Activated naive CD8-positive, alpha-beta T cell treated with anti-CD3 and anti-CD28 coated beads for 36 hours (primary cell): Measurements from ENCODE around the gene UBAP1. TPM values are rescaled to one million over a fixed set of nuclear protein-coding genes. Genes with fewer than 3 reads are reported as not detected.
"Not testable (repeated sequence)": the region's sequence is repeated elsewhere in the genome, so short reads cannot be mapped to it uniquely, and the experiment has no call there.

ENCODE experiments used
- DNase-seq: peaks from one replicate; pipeline ENCODE4 v3.0.0; 2021
- H3K27ac Mint-ChIP-seq: one replicate; pipeline ENCODE4 v1.8.0; 2022; ENCODE audit warnings: mild to moderate bottlenecking, moderate library complexity, mixed read lengths
- H3K27me3 Mint-ChIP-seq: one replicate; pipeline ENCODE4 v1.8.0; 2022; ENCODE audit warnings: mild to moderate bottlenecking, mixed read lengths
- H3K36me3 Mint-ChIP-seq: one replicate; pipeline ENCODE4 v1.8.0; 2021; ENCODE audit warnings: mild to moderate bottlenecking, mixed read lengths
- H3K4me1 Mint-ChIP-seq: one replicate; pipeline ENCODE4 v1.8.0; 2021; ENCODE audit warnings: mixed read lengths
- H3K4me3 Mint-ChIP-seq: one replicate; pipeline ENCODE4 v1.8.0; 2022; ENCODE audit warnings: mild to moderate bottlenecking, moderate library complexity, mixed read lengths
- H3K9me3 Mint-ChIP-seq: one replicate; pipeline ENCODE4 v1.8.0; 2022; ENCODE audit warnings: mixed read lengths
- total RNA-seq, 2 experiments: library from RNA; stranded (reverse); gene quantifications; one replicate each; pipeline ENCODE4 v1.2.3, GENCODE V29; 2021

The UBAP1 gene
- total RNA-seq = 10 to 100 TPM; 36.8 to 37.1 TPM

DNA sequence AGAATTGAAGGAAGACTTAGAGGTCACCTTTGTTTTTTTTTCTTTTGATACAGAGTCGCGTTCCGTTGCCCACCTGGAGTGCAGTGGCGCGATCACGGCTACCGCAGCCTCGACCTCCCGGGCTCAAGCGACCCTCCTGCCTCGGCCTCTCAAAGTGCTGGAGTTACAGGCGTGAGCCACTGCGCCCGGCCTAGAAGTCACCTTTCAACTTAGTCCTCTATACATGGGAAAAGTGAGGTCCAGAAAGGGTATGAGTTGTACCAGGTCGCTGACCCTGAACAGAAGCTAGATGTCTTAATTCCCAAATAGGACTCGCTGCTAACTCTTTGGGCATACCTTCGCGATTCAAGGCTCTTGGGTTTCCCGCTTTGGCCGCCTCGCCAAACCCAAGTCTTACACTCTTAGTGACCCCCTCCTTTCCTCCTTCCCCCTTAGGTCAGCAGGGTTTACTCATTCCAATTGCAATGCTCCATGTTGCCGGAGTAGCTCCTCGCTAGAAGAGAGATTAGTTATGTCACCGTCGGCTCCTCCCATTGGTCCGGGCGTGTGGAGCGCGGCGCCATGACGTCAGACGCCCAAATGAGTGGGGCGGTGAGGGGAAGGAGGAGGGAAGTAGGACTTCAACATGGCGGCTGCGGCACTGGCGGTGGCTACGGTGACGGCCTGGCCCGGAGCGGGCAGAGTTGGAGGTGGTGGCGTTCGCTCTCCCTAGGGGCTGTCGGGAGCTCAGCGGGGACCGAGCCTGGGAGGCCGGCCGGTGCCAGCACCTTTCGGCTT lies at the start of gene UBAP1:
Gene UBAP1, plus strand, starts transcription at position 608 of the 777 bp plus-strand sequence. CDS start 41,872 bp downstream, outside the sequence.
- no peaks in the 10 kb centered on the region for H3K27me3 Mint-ChIP-seq
- peak within 1 kb of the TSS; percentile 93 for H3K27ac Mint-ChIP-seq
- H3K36me3 Mint-ChIP-seq = peaks cover 8% of the 10 kb centered on the region
- peak within 1 kb of the TSS; percentile 98 for H3K4me3 Mint-ChIP-seq
- peaks cover 17% of the 10 kb centered on the region for H3K4me1 Mint-ChIP-seq
- H3K9me3 Mint-ChIP-seq = no peaks in the 10 kb centered on the region
- peak; percentile 94 for DNase-seq

DNA sequence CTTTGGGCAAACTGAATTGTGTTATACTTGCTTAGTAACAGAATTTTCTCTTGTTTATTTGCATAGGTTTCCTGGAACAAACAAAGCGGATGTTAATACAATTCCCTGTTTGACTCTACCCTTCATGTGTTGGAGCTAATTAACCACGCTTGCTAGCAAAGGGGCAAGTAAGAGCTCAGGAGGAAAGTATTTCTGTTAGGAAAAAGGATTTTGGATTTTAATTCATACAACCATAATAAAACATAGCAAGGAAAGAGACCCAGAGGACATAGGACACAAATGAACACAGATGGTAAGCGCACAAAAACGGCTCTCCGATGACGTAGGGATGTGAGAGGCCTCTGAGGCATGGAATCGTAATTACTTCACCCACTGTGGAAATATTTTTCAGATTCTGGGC lies 47.3 kb upstream of the UBAP1 start:
- no peaks in the 10 kb centered on the region for H3K36me3 Mint-ChIP-seq

DNA sequence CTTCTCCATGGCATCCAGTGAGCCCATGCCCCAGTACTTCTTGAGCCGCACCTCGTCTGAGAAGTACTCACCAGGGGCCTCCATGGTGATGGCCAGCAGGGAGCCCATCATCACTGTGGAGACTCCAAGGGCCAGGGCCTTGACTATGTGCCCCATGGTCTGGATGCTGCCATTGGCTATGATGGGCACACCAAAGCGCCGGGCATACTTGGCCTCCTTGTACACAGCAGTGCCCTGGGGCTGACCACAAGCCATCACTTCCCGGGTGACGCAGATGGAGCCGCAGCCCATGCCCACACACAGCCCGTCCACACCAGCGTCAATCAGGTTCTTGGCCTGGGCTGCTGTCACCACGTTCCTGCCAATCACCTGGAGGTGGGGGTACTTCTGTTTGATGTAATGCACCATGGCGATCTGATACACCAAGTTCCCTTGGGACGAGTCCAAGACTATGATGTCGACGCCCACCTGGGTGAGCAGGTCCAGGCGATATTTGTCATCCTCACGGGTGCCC lies 45.4 kb upstream of the UBAP1 start:
- Mint-ChIP-seq H3K4me1 (no peaks in the 10 kb centered on the region), H3K27ac (no peak overlapping the region), H3K4me3 (no peak overlapping the region), H3K27me3 (no peaks in the 10 kb centered on the region), H3K9me3 (no peaks in the 10 kb centered on the region), H3K36me3 (no peaks in the 10 kb centered on the region)
- DNase-seq = no peak

More for the DNA sequence above, 47.3 kb upstream of the UBAP1 start:
- Mint-ChIP-seq H3K4me1 (peaks cover 3% of the 10 kb centered on the region), H3K4me3 (no peak overlapping the region), H3K27me3 (no peaks in the 10 kb centered on the region), H3K27ac (no peak overlapping the region), H3K9me3 (no peaks in the 10 kb centered on the region)
- DNase-seq = no peak

DNA sequence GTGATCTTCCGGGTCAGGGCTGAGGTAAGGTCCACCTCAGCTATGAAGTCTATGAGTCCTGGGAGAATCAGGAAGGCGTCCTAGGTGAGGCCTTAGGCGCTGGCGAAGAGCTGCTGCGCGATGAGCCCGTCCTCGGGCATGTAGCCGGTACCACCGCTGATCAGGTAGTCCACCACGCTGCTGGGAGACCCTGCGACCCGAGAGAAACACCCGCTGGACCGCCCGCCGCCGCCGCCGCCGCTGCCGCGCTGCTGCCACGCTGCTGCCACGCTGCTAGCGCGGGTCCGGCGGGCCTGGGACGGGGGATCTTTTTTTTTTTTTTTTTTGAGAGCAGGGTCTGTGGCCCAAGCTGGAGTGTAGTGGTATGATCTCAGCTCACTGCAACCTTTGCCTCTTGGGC lies 44.3 kb upstream of the UBAP1 start:
- Mint-ChIP-seq H3K9me3 (no peaks in the 10 kb centered on the region), H3K27ac (peak overlapping the region; percentile 6)

DNA sequence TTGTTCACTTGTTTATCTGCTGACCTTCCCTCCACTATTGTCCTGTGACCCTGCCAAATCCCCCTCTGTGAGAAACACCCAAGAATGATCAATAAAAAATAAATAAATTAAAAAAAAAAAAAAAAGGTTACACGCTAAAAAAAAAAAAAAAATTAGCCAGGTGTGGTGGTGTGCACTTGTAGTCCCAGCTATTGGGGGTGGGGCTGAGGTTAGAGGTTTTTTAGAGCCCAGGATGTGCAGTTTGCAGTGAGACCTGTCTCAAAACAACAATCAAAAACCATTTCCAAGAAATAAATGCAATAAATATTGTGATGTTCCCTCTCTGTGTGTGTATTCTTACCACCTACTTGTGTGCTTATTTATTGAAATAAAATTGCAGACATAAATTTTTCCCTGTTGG lies 40.2 kb upstream of the UBAP1 start:
- not testable (repeated sequence) for H3K4me1 Mint-ChIP-seq, H3K36me3 Mint-ChIP-seq, H3K27ac Mint-ChIP-seq, H3K4me3 Mint-ChIP-seq, DNase-seq, H3K27me3 Mint-ChIP-seq, H3K9me3 Mint-ChIP-seq

More for the DNA sequence above, 44.3 kb upstream of the UBAP1 start:
- Mint-ChIP-seq H3K4me1 (no peaks in the 10 kb centered on the region), H3K4me3 (no peak overlapping the region), H3K36me3 (no peaks in the 10 kb centered on the region), H3K27me3 (no peaks in the 10 kb centered on the region)
- DNase-seq = no peak

DNA sequence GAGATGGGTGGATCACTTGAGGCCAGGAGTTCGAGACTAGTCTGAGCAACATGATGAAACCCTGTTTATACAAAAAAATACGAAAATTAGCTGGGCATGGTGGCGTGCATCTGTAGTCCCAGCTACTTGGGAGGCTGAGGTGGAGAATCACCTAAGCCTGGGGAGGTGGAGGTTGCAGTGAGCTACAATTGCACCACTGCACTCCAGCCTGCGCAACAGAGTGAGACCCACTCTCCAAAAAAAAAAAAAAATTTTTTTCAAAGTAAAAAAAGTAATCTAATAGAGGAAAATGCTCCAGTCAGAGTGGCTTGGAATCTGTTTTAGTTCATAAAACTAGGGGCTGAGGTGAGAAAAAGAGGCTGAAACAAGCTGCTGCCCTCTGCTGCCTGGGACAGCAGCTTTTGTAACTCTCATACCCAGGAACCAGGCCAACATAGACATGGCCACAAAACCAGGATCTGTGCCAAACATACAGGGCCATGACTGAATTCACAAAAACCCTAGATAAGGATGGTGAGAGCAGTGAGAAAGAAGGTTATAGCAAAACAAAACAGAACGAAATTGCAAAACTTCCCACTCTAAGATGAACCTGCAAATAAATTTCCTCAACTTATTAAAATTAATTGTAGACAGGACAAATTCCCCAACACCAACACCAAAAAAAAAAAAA lies 39.2 kb upstream of the UBAP1 start:
- H3K27me3 Mint-ChIP-seq = no peaks in the 10 kb centered on the region
- no peak overlapping the region for H3K27ac Mint-ChIP-seq
- no peak overlapping the region for H3K4me3 Mint-ChIP-seq
- no peaks in the 10 kb centered on the region for H3K9me3 Mint-ChIP-seq
- H3K36me3 Mint-ChIP-seq = no peaks in the 10 kb centered on the region
- H3K4me1 Mint-ChIP-seq = no peaks in the 10 kb centered on the region
- DNase-seq = no peak

DNA sequence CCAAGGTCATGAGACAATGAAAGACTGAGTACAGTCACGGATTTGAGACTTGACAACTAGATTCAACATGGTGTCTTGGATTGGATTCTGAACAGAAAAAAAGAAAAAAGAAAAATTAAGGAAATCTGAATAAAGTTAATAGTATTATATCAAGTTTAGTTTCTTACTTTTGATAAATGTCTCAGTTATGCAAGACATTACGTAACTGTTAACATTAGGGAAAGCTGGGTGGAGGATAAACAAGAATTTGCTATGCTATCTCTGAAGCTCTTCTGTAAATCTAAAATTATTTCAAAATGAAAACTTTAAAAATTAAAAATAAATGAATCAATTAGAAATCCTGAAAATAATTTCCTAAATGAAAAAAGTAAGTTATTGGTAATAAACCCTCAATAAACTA lies 38.0 kb upstream of the UBAP1 start:
- Mint-ChIP-seq H3K4me3 (no peak overlapping the region), H3K4me1 (no peaks in the 10 kb centered on the region), H3K36me3 (no peaks in the 10 kb centered on the region), H3K27ac (no peak overlapping the region), H3K27me3 (no peaks in the 10 kb centered on the region), H3K9me3 (no peaks in the 10 kb centered on the region)
- DNase-seq = no peak

DNA sequence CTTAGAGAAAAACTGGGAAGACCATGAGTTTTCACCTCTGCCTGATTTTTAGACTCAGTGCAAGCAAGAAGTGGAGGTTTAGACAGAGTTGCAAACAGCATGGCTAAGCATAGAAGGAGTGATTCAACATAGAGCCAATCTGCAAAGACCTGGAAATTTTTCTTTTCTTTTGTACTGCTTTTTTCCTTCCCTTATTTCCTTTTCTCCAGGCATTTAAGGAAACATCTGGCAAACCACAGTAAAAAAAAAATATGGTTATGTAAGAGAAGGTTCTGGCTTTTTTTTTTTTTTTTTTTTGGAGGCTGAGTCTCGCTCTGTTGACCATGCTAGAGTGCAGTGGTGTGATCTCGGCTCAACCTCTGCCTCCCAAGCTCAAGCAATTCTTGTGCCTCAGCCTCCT lies 35.7 kb upstream of the UBAP1 start:
- Mint-ChIP-seq H3K27me3 (no peaks in the 10 kb centered on the region), H3K9me3 (no peaks in the 10 kb centered on the region), H3K27ac (no peak overlapping the region), H3K4me3 (no peak overlapping the region), H3K4me1 (no peaks in the 10 kb centered on the region), H3K36me3 (no peaks in the 10 kb centered on the region)
- no peak for DNase-seq

DNA sequence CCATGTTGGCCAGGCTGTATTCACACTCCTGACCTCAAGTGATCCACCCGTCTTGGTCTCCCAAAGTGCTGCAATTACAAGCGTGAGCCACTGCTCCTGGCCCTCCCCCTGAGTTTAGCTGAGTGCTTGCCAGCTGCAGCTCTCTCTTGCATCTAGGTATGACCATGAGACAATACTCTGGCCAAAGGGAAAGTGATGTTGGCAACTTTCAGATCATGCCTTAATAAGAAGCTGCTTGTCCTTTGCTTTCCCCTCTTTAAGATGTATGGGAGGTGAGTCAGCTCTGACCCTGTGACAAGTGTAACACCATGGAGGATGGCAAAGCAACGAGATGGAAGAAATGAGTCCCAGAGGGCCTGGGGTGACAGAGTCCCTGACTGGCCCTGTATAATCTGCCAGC lies 33.7 kb upstream of the UBAP1 start:
- H3K4me3 Mint-ChIP-seq = no peak overlapping the region
- no peaks in the 10 kb centered on the region for H3K9me3 Mint-ChIP-seq
- no peak overlapping the region for H3K27ac Mint-ChIP-seq
- H3K36me3 Mint-ChIP-seq = no peaks in the 10 kb centered on the region
- no peak for DNase-seq
- no peaks in the 10 kb centered on the region for H3K4me1 Mint-ChIP-seq
- H3K27me3 Mint-ChIP-seq = no peaks in the 10 kb centered on the region

DNA sequence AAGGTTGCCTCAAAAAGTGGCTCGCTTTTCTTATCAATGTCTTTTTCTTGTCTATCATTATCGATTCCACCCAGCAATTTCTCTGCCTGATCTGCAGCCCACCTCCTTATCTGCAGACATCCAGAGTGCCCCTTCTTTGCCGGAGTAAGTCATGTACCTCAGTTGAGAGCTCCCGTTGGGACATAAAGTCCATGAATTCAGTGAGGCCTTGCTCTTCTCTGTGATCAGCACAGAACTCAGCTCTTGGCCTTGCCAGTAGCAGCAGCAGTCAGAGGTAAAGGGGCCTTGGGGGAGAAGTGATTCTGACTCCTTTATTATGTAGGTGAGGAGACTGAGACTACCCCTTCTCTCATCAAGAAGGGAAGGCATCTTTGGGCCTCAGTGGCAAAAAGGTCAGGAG lies 27.4 kb upstream of the UBAP1 start:
- Mint-ChIP-seq H3K4me3 (no peak overlapping the region), H3K4me1 (no peaks in the 10 kb centered on the region), H3K9me3 (no peaks in the 10 kb centered on the region), H3K27ac (no peak overlapping the region), H3K36me3 (no peaks in the 10 kb centered on the region), H3K27me3 (no peaks in the 10 kb centered on the region)
- no peak for DNase-seq

DNA sequence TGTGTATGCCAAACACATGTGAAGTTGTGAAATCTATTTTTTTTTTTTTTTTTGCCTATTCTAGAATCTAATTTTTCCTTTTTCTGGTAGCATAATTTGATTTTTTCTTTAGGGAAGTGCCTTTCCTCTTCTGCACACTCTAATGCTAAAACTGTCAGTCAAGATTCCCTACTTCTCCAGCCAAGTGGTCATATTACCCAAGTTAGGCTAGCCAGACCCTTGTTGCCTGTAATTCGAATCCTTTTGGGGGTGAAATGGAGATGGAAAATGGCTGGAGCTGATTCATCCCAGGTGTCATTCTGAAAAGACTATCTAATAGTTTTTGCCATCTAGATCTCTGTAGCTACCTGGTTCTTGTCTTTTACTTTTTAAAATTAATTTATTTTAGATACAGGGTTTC lies 24.8 kb upstream of the UBAP1 start:
- no peaks in the 10 kb centered on the region for H3K36me3 Mint-ChIP-seq
- no peak for DNase-seq
- no peaks in the 10 kb centered on the region for H3K4me1 Mint-ChIP-seq
- H3K4me3 Mint-ChIP-seq = no peak overlapping the region
- no peak overlapping the region for H3K27ac Mint-ChIP-seq
- no peaks in the 10 kb centered on the region for H3K9me3 Mint-ChIP-seq
- no peaks in the 10 kb centered on the region for H3K27me3 Mint-ChIP-seq

DNA sequence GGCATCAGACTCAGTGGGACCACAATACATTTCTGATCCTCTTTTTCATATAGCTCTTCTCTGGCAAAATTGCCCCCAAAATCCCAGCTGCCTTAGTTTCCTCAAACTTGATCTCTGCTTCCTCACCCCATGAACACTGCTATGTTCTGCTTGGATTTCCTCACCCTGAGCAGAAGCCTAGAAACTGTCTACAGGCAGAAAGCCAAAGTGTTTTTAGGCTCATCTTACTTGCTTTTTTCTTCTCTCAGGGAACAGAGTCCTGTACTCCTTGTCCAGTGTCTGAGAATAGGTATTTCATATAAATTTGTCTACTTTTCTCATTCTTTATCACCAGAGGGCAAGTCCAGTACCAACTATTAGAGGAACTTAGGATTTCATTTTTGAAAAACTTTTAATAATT lies 21.5 kb upstream of the UBAP1 start:
- Mint-ChIP-seq H3K27ac (no peak overlapping the region), H3K27me3 (no peaks in the 10 kb centered on the region), H3K9me3 (no peaks in the 10 kb centered on the region), H3K4me3 (no peak overlapping the region), H3K4me1 (no peaks in the 10 kb centered on the region), H3K36me3 (no peaks in the 10 kb centered on the region)
- no peak for DNase-seq

DNA sequence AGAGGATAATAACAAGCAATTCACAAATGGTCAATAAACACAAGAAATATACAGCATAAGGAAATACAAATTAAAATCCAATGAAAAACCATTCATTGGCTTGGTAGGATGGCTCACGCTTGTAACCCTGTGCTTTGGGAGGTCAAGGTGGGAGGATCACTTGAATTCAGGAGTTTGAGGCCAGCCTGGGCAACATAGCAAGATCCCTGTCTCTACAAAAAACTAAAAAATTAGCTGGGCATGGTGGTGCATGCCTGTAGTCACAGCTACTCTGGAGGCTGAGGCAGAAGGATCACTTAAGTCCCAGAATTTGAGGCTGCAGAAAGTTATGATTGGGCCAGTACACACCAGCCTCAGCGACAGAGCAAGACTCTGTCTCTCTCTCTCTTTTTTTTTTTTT lies 20.9 kb upstream of the UBAP1 start:
- no peak overlapping the region for H3K4me3 Mint-ChIP-seq
- H3K4me1 Mint-ChIP-seq = no peaks in the 10 kb centered on the region
- H3K27me3 Mint-ChIP-seq = no peaks in the 10 kb centered on the region

DNA sequence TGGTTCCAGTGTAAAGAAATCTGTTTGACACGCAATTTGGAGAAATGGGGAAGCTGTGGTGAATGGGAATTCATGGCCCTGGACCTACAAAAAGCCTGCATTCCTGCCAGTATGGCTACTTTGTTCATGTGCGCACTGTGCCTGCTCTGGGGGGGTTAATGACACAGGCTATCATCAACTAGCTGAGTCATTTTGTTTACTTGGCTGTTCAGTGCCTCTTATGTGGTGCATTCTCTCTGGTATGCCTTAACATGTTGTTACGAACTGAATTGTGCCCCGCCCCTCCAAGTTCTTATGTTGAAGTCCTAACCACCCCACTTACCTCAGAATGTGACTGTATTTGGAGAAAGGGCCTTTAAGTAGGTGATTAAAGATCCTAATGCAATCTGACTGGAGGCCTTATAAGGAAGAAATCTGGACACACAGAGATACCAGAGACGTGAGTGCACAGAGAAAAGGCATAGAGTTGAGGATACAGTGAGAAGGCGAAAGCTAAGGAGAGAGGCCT lies 20.4 kb upstream of the UBAP1 start:
- Mint-ChIP-seq H3K4me3 (no peak overlapping the region), H3K27ac (no peak overlapping the region), H3K4me1 (peaks cover under 1% of the 10 kb centered on the region), H3K9me3 (no peaks in the 10 kb centered on the region), H3K36me3 (no peaks in the 10 kb centered on the region), H3K27me3 (no peaks in the 10 kb centered on the region)
- no peak for DNase-seq

More for the DNA sequence above, 20.9 kb upstream of the UBAP1 start:
- no peak overlapping the region for H3K27ac Mint-ChIP-seq
- no peaks in the 10 kb centered on the region for H3K36me3 Mint-ChIP-seq
- no peaks in the 10 kb centered on the region for H3K9me3 Mint-ChIP-seq
- DNase-seq = no peak

DNA sequence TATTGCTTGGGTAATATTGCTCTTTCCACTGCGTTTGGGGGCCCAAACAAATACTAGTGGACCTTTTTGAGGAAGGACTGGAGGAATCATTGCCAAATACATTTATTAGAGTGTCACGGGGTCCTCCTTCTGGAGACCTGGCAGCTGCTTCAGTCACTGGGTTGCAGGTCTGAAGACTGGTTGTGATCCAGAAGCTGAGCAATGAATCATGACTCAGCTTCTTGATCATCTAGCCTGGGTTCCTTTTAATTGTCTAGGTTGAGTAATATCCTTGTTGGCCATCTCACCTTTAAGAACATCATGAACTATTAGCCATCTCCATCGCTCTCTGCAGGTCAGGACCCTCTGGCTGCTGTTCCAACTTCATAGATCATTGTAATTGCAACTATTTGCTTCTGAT lies 15.4 kb upstream of the UBAP1 start:
- Mint-ChIP-seq H3K4me1 (peaks cover 4% of the 10 kb centered on the region), H3K9me3 (no peaks in the 10 kb centered on the region), H3K27me3 (no peaks in the 10 kb centered on the region), H3K4me3 (no peak overlapping the region), H3K27ac (no peak overlapping the region), H3K36me3 (no peaks in the 10 kb centered on the region)
- no peak for DNase-seq
